ENCODE results near the gene NTN1.

- TF ChIP-seq CTCF (IDR thresholded peaks at IDR 0.05; ENCODE audit: low read depth, low read length) (no peak), EZH2phosphoT487 (IDR thresholded peaks at IDR 0.05; ENCODE audit: low read depth) (no peak)
These were observed 89.2 kb downstream of the NTN1 start for GRCh38 chr17:9110501-9110900.

Measured in OCI-LY3 (cell line).